DMS79 treated with DMSO at 0.1 percent for 48 hours (cell line): ENCODE measurements around the gene DCDC2C.
"Not testable (repeated sequence)": the region's sequence is repeated elsewhere in the genome, so short reads cannot be mapped to it uniquely, and the experiment has no call there.

Experiments
- DNase-seq: peaks from one replicate; lab custom pipeline; 2025; lab: John Stamatoyannopoulos, UW

The DCDC2C gene

DNA sequence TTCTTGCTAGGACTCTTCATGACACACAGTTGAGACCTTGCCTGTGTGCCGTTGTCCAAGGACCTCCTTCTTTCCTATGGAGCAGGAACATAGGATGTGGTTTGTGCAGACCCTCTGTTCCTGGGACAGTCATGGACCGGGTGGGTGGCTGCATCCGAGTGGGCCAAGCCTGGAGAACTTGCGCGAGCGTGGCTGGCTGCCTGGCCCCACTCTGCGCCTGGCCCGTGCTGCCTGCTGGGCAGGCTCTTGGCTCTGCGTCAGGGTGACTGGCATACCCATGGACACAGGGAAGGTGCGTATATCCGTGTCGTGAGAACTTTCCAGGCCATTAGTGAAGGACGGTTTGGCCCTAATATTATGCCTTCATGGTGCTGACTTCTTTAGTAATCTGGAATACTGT, 68.2 kb downstream of the DCDC2C start:
- DNase-seq, result no peak

- no peak for DNase-seq
Measured at GRCh38 chr2:3774336-3774735, 71.0 kb downstream of the DCDC2C start.

- no peak for DNase-seq
Measured at GRCh38 chr2:3776311-3776710, 72.9 kb downstream of the DCDC2C start.

DNA sequence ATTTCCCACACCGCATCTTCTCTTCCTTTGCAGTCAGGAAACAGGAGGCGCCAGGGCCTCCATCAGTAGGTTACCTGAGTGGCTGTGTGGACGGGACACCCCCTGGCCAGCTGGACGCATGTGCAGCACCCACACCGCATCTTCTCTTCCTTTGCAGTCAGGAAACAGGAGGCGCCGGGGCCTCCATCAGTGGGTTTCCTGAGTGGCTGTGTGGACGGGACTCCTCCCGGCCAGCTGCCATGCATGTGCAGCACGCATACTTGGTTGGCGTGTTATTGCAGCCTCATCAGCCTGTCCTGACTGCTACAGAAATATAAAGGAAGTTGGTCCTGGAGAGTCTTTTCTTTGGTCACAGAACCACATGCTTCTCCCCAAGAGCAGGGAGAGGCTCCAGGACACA, 74.6 kb downstream of the DCDC2C start:
- DNase-seq, result no peak

DNA sequence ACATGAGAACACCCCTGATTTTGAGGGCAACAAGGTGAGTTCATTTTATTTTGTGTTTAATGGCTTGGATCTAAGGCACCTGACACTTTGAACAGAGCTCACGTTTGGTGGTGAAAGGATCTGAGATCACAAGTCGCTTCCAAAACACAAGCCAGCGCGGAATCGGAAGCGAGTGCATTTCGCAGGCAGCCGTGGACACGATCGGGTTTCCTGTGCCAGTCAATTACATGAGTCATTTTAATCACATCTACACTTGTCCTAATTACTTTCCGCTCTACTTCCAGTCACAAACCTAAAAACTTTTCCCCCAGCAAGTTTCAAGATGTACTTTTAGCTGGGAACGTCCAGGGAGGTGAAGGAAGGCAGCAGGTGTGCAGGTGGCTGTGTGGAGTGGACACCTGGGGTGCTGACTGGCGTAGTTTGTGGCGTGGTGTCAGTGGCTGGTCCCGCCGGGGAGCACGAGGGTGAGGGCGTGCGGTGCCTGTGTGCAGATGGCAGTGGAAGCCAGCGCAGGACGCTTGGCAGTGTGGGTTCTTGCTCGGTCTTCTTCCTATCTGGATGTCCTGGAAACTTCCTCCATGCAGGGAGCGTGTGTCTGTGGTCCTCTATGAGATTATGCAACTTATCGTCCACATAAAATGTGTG, 75.6 kb downstream of the DCDC2C start:
- peak; percentile 61 for DNase-seq

- DNase-seq, result no peak
Measured at GRCh38 chr2:3779496-3780049, 76.2 kb downstream of the DCDC2C start.

DNA sequence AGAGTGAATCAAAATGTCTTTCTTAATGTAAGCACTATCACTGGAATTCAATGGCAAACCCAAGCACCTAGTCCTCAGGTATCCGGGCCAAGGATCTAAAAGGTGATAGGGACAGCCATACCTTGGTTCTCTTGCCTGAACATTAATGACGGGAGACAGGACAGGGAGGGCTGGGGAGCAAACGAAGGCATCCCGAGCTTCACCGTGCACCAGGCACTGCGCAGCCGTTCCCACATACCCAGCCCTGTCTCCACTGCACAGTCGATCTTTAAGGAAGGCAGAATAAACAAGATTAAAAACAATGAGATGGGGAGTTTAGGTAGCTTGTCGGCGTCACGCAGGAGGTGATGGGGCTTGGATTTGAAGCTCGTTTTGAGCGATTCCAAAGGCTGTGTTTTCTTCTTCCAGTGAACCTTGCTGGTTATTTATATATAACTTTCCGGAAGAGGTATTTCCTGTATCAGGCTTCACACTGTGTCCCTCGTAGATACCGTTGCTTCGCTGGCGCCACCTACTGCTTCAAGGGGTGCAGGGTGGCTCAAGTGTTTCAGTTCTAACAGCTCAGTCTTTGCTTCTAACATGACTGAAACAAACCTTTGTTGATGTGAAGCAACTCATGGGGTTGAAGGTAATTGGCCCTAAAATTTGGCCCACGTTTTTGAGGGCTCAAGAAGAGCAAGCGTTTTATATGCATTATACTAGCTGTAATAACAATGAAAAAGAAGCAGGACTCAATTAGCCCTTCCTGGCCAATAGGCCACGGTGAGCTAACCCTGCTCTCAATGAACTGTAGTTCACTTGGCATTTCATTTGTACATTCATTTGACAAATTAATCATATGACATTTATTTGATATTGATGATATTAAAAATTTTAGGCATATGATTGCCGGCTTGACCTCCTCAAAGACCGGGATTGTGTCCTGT, 77.4 kb downstream of the DCDC2C start:
- no peak for DNase-seq

GRCh38 chr2:3784731-3785130, 81.4 kb downstream of the DCDC2C start:
- no peak for DNase-seq

DNA sequence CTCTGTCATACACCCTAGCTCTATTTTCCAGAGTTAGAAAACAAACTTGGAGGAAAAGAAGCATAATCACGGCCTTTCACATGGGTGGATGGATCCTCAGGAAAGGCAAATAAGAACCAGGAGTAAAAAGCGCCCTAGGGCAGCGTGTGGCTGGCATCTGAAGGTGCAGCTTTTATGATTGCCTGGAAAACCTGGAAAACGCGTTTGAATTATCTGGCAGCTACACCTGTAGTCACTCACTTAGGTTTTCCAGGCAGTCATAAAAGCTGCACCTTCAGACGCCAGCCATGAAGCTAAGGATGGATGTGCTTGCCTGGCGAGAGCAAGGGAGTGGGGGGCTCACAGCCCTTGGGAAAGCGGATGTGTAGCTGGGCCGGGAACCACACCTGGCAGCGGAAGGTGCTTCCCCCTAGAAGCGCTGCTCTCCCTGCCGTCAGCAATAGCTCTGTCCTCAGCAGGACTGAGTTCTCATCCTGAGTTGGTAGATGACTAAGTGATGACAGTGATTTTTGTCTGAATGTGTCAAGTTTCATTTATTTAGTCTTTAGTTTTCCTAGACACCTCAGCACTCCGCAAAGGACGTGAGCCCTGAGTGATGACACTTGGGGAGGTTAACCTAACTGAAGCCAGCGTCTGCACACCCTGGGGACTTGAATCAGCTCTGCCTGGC, 82.0 kb downstream of the DCDC2C start:
- DNase-seq, result no peak

- DNase-seq, result no peak
Measured at GRCh38 chr2:3785890-3786273, 82.5 kb downstream of the DCDC2C start.

DNA sequence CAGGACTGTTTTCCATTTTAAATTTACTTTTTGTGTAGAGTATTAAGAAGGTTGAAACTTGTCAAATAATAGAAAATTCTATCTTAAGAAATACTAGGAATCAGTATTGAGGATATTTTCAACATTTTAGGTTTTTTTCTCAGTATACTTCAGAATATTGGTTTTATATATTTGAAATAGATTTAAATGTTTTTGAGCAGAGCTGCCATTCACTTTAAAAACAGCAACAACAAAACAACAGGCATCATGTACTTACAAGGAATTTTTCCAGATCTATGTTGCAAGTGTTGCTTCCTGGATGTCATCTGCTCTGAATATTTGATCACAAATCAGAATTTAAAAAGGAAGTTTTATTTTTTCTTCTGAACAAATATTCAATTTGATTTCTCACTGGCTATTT, 84.4 kb downstream of the DCDC2C start:
- no peak for DNase-seq

DNA sequence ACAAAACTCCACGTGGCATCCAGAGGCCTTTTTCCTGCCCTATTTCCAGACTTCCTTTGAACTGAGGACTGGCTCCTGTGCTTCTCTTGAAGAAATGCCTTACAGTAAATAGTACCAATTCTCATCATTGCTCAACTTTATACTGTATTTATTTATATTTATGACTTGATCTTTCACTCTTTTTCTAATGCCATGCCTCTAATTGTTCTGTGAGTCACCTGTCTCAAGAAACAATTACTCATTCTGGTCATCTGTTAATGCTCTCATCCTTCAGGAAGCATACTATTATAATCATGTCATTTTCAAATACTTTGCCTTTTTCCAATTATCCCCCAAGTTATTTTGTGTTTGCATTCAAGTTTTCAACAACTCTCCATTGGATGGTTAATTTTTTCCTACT, 85.9 kb downstream of the DCDC2C start:
- DNase-seq, result no peak

DNA sequence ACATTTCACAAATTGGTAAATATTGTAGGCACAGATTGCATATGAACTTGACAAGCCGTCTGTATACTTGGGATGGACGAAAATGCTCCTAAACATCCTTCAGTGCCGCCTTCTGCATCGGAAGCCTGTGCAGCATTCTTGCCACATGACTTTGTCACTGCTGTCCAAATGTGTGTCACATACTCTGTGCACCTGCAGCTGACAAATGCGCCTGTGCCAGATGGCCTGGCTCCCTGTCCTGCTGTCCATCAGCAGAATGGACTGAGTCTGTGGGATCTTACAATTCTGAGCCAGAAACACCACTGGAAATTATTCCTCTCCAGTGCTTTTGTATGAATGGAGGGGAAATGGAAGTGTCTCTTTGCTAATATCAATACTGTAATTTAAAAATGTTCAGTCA, 89.9 kb downstream of the DCDC2C start:
- no peak for DNase-seq

DNA sequence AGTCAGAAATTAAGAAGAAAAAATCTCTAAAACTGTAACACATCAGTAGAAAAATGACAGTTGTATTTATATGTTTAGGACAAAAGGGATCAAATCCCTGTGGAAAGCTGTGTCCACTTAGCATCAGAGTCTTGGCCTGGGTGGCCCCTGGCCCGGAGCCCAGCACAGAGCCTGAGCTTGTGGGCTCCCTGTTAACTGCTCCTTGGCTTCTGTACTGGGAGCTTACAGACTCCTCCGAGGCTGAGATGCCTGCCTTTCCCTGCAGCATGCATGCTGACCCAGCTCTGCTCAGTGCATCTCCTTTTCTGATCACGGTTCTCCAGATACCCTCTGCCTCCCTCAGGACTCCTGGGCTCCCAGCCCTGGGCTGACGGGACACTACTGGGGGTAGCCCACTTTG, 98.1 kb downstream of the DCDC2C start:
- DNase-seq, result no peak

GRCh38 chr2:3805201-3805939, 102.0 kb downstream of the DCDC2C start:
- no peak for DNase-seq

GRCh38 chr2:3806168-3806567, 102.8 kb downstream of the DCDC2C start:
- DNase-seq, result no peak

GRCh38 chr2:3806730-3807129, 103.4 kb downstream of the DCDC2C start:
- no peak for DNase-seq

- no peak for DNase-seq
Measured at GRCh38 chr2:3807853-3808252, 104.5 kb downstream of the DCDC2C start.

- no peak for DNase-seq
Measured at GRCh38 chr2:3814706-3815245, 111.4 kb downstream of the DCDC2C start.

DNA sequence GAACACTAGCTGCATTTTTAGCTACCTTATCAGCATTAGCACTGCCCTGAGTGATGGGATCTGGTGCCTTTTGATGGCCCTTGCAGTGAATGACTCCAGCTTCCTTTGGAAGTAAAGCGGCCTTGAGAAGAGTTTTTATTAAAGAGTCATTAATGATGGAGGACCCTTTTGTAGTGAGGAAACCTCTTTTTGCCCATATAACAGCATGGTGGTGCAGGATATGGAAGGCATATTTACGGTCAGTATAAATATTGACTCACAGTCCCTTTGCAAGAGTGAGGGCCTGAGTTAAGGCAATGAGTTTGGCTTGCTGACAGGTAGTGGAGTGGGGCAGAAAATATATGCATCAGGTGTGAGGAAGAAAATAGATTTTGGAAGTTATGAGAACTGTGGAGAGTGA, 113.8 kb downstream of the DCDC2C start:
- DNase-seq, result not testable (repeated sequence)

DNA sequence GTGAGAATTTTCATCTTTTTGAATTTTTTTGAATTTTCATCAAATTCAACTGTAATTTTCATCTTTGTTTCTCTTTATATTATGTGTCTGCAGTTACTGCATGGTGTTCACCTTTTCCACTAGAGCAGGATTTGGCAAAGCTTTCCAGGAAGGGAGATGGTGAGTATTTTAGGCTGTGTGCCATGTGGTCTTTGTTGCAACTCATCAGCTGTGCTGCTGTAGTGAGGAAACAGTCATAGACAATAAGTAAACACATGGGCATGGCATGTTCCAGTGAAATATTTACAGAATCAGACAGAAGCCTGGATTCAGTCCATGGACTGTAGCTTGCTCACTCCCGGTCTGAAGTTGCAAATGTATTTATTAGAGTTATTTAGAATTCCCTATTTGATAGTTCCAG, 120.4 kb downstream of the DCDC2C start:
- DNase-seq, result no peak
